Inflammatory macrophage treated with lipopolysaccharide for 4 hours (primary cell): Measurements from ENCODE around the gene NOC4L.
"Not testable (repeated sequence)": the region's sequence is repeated elsewhere in the genome, so short reads cannot be mapped to it uniquely, and the experiment has no call there.

ENCODE experiments used
- DNase-seq: peaks from one replicate; pipeline ENCODE4 v3.0.0-alpha.2; 2020

The NOC4L gene

GRCh38 chr12:132124766-132125425 lies 19.4 kb upstream of the NOC4L start:
- peak; percentile 62 for DNase-seq

- no peak for DNase-seq
These were observed 18.5 kb upstream of the NOC4L start for GRCh38 chr12:132125736-132126135.

- no peak for DNase-seq
These were observed 17.2 kb upstream of the NOC4L start for GRCh38 chr12:132127041-132127440.

GRCh38 chr12:132129007-132129406 lies 15.2 kb upstream of the NOC4L start:
- DNase-seq: no peak

- no peak for DNase-seq
These were observed 13.6 kb upstream of the NOC4L start for GRCh38 chr12:132130690-132131089.

- DNase-seq: no peak
These were observed 13.0 kb upstream of the NOC4L start for GRCh38 chr12:132131229-132131628.

GRCh38 chr12:132131952-132132351 lies 12.3 kb upstream of the NOC4L start:
- no peak for DNase-seq

- no peak for DNase-seq
These were observed 11.4 kb upstream of the NOC4L start for GRCh38 chr12:132132609-132133430.

GRCh38 chr12:132133952-132134652 lies 10.2 kb upstream of the NOC4L start:
- DNase-seq: no peak

- not testable (repeated sequence) for DNase-seq
These were observed 9.5 kb upstream of the NOC4L start for GRCh38 chr12:132134653-132135183.

GRCh38 chr12:132136226-132136625 lies 8.0 kb upstream of the NOC4L start:
- not testable (repeated sequence) for DNase-seq

- DNase-seq: no peak
These were observed 6.7 kb upstream of the NOC4L start for GRCh38 chr12:132137483-132138125.

- DNase-seq: no peak
These were observed 5.1 kb upstream of the NOC4L start for GRCh38 chr12:132138941-132139871.

GRCh38 chr12:132139912-132140311 lies 4.3 kb upstream of the NOC4L start:
- no peak for DNase-seq

GRCh38 chr12:132140501-132140900 lies 3.8 kb upstream of the NOC4L start:
- DNase-seq: no peak

GRCh38 chr12:132140918-132141841 lies 3.1 kb upstream of the NOC4L start:
- no peak for DNase-seq

GRCh38 chr12:132141976-132142678 lies 2.1 kb upstream of the NOC4L start:
- DNase-seq: no peak

- no peak for DNase-seq
These were observed 1.4 kb upstream of the NOC4L start for GRCh38 chr12:132142679-132143335.

GRCh38 chr12:132143336-132144071 lies 753 bp upstream of the NOC4L start:
- peak; percentile 7 for DNase-seq
